NCI-H2107 (cell line): ENCODE data around the gene SLC25A24.
"Not testable (repeated sequence)": the region's sequence is repeated elsewhere in the genome, so short reads cannot be mapped to it uniquely, and the experiment has no call there.

ENCODE experiments used
- DNase-seq: peaks from one replicate; lab custom pipeline; 2025; lab: John Stamatoyannopoulos, UW

The SLC25A24 gene

GRCh38 chr1:108194051-108194450 lies 6.1 kb downstream of the SLC25A24 start:
- no peak for DNase-seq

DNA sequence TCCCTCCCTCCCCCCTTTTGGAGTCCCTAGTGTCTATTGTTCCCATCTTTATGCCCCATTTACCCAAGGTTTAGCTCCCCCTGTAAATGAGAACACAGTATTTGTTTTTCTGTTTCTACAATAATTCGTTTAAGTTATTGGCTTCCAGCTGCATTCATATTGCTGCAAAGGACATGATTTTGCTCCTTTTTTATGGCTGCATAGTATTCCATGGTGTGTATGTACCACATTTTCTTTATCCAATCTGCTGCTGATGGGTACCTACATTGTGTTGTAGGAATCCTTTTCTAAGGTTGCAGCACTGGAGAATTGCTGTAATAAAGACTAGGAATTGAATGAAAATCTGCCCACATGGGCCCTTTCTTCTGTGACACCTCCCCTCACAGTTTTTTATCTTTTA lies 6.8 kb downstream of the SLC25A24 start:
- no peak for DNase-seq

DNA sequence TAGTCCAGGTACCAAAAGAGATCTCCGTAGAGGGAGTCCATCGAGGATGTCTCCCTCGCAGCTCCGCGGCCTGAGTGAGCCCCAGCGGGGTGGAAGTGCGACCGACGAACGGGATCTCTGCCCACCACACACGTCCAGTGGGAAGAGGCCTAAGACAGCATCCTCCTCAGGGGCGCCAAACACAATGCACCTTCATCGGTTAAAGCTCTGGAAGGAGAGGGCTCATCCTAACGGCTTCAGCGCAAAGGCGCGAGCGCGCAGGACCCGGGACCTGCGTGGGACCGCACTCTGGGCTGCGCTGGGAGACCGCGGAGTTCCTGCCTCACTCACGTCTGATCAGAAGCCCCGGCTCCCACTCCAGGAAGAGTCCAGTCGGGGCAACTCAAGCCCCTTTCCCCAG lies 7.6 kb downstream of the SLC25A24 start:
- DNase-seq: no peak

GRCh38 chr1:108190686-108191416 lies 9.3 kb downstream of the SLC25A24 start:
- DNase-seq: no peak

DNA sequence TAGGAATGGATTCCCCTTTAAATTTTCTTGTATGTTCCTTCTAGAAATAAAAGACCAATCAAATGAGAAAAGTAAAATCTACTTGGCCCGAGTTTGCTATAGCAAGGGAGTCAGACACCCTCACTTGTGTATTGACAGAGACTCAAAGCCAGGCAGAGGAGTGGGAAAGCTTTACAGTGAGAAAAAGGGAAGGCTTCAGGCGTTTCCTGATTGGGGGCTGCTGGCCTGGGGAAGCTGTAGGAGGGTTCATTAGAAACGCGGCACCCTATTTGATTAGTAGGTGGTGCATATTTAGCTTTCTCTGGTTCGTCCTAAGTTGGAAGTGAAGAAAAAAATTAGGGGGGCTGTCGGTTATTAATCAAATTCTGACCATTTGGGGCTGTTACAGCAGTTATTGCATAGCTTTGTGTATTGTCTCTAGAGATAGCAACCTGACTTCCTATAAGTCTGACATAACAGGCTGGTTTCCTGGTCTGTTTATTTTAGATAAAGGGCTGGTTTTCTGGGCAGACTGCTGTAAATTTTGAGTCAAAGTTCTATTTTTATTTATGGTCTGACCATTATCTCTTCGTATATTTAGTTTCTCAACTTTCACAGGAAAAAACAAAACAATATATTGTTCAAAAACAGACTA lies 10.0 kb downstream of the SLC25A24 start:
- DNase-seq: no peak

GRCh38 chr1:108188801-108189200 lies 11.3 kb downstream of the SLC25A24 start:
- DNase-seq: no peak

- DNase-seq: no peak
Observed at GRCh38 chr1:108182959-108183700, 17.0 kb downstream of the SLC25A24 start.

DNA sequence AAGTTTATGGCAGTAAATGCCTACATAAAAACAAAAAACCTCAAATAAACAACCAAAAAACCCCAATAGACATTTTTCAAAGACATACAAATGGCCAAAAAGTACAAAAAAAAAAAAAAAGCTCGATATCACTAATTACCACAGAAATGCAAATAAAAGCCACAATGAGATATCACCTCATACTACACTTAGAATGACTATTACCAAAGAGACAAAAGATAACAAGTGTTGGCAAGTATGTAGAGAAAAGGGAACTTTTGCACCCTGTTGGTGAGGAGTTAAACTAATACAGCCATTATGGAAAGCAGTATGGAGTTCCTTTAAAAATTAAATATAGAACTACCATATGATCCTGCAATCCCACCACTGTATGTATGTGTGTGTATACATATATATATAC lies 21.1 kb downstream of the SLC25A24 start:
- DNase-seq: no peak

- not testable (repeated sequence) for DNase-seq
Observed at GRCh38 chr1:108162409-108162808, 37.7 kb downstream of the SLC25A24 start.

DNA sequence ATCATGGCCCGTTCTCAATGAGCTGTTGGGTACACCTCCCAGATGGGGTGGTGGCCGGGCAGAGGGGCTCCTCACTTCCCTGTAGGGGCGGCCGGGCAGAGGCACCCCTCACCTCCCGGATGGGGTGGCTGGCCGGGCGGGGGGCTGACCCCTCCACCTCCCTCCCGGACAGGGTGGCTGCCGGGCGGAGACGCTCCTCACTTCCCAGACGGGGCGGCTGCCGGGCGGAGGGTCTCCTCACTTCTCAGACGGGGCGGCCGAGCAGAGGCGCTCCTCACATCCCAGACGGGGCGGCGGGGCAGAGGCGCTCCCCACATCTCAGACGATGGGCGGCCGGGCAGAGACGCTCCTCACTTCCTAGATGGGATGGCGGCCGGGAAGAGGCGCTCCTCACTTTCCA lies 40.2 kb downstream of the SLC25A24 start:
- not testable (repeated sequence) for DNase-seq

- DNase-seq: no peak
Observed at GRCh38 chr1:108158893-108159453, 41.2 kb downstream of the SLC25A24 start.

DNA sequence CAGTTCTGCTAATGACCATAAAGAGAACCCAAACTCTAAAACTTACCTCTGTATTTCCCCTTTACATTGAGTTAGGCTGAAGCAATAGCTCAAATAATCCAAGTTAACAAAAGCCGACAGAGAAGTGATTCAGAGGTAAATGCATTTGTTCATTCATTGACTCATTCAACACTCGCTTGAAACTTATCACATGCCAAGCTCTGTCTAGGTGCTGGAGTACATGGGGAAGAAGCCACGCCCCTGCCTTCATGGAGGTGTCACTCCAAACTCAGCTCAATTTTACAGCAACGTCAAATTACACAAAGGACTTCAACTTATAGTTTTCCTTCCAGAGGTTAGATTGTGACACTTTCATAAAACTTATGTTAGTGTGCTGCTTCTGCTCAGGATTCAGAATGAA lies 45.8 kb downstream of the SLC25A24 start:
- no peak for DNase-seq

GRCh38 chr1:108152782-108153222 lies 47.3 kb downstream of the SLC25A24 start:
- no peak for DNase-seq

DNA sequence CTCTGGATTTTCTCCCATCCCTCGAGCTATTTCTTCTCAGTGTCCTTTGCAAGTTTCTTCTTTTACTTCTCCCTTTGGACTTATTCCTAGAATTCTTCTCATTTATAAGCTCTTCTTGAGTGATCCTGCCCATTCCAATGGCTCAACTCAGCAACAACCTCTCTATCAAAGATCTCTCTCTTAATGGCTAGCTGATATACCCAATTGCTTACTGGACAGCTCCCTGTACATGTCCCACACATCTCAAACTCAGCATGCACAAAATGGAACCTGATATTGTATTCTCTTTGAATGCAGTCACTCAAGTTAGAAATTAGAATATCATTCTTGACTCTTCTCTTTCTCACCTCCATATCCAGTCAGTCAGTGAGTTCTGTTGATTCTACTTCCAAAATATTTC lies 48.6 kb downstream of the SLC25A24 start:
- DNase-seq: no peak

GRCh38 chr1:108149796-108150467 lies 50.2 kb downstream of the SLC25A24 start:
- DNase-seq: no peak

DNA sequence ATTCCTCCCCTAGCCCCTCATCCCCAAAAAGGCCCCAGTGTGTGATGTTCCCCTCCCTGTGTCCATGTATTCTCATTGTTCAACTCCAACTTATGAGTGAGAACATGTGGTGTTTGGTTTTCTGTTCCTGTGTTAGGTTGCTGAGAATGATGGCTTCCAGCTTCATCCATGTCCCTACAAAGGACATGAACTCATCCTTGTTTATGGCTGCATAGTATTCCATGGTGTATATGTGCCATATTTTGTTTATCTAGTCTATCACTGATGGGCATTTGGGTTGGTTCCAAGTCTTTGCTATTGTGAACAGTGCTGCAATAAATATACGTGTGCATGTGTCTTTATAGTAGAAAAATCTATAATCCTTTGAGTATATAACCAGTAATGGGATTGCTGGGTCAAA lies 55.6 kb downstream of the SLC25A24 start:
- not testable (repeated sequence) for DNase-seq

GRCh38 chr1:108142773-108143394 lies 57.3 kb downstream of the SLC25A24 start:
- DNase-seq: no peak

DNA sequence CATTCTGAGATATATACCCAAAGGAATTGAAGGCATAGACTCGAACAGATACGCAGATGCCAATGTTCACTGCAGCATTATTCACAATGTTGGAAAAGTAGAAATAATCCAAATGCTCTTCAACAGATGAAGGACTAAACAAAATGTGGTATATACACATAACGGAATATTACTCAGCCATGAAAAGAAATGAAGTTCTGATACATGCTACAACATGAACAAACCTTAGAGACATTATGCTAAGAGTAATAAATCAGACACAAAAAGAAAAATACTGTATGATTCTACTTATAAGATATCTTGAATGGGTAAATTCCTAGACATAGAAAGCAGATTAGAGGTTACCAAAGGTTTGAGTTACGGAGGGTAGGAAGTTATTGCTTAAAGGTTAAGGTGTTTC lies 57.9 kb downstream of the SLC25A24 start:
- DNase-seq: no peak

- DNase-seq: no peak
Observed at GRCh38 chr1:108141621-108142020, 58.5 kb downstream of the SLC25A24 start.

GRCh38 chr1:108140936-108141335 lies 59.2 kb downstream of the SLC25A24 start:
- DNase-seq: no peak

DNA sequence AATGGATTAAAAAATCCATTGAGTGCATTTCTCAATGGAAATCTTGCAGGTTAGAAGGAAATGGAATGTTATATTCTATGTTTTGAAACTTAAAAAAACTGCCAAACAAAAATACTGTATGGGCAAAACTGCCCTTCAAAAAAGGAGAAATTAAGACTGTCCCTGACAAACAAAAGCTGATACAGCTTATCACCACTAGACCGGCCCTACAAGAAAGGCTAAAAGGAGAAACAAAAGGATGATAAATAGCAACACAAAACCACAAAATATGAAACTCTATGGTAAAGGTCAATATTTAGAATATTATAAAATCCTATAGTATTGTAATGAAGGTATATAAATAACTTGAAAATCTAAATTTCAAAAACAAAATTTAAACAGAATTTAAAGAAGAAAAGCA lies 60.0 kb downstream of the SLC25A24 start:
- DNase-seq: no peak

DNA sequence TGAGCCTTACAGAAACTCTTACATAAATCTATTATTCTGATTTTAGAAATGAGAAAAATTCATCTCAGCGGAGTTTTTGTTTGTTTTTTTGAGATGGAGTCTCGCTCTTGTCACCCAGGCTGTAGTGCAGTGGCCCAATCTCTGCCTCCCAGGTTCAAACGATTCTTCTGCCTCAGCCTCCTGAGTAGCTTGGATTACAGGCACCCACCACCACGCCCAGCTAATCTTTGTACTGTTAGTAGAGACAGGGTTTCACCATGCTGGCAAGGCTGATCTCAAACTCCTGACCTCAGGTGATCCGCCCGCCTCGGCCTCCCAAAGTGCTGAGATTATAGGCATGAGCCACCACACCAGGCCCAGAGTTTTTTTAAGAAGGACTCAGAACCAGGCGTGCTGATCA lies 60.6 kb downstream of the SLC25A24 start:
- not testable (repeated sequence) for DNase-seq
